ENCODE data around the gene SLC1A4. TPM values are rescaled to one million over a fixed set of nuclear protein-coding genes. Genes with fewer than 3 reads are reported as not detected.

SLC1A4 gene
- total and polyA plus RNA-seq, 2 experiments from 2014 or later: 27.4 to 51.9 TPM

GRCh38 chr2:64980183-64980582 is 9.0 kb upstream of the SLC1A4 start:
- Histone ChIP-seq H3K36me3 (ENCODE audit: low read depth) (no peaks in the 10 kb centered on the region), H3K9me2 (ENCODE audit: insufficient read depth) (no peaks in the 10 kb centered on the region), H3K79me2 (ENCODE audit: insufficient read depth) (no peaks in the 10 kb centered on the region), H2AFZ (no peak overlapping the region), H3K9ac (no peak overlapping the region), H3K4me3 (no peak overlapping the region), H3K27me3 (replicated peaks; ENCODE audit: insufficient read depth) (no peaks in the 10 kb centered on the region), H4K20me1 (ENCODE audit: insufficient read depth) (no peaks in the 10 kb centered on the region), H3F3A (ENCODE audit: insufficient read depth) (peaks cover 15% of the 10 kb centered on the region), H3K4me1 (ENCODE audit: insufficient read depth) (peaks cover 14% of the 10 kb centered on the region), H3K27ac (no peak overlapping the region), H3K9me3 (ENCODE audit: low read depth) (no peaks in the 10 kb centered on the region), H3K4me2 (ENCODE audit: unreplicated experiment) (no peak overlapping the region)
- DNase-seq: no peak
- TF ChIP-seq EZH2 (IDR thresholded peaks at IDR 0.05; ENCODE audit: insufficient read depth, poor library complexity, severe bottlenecking): no peak
- TF ChIP-seq EZH2phosphoT487 (IDR thresholded peaks at IDR 0.05; ENCODE audit: insufficient read depth, low read depth): no peak
- 0 to 7% methylated on average over 1 of the region's 1 CpG for whole genome bisulfite sequencing, 2 experiments (ENCODE audit: low coverage in 1 of 2, low lambda C conversion rate in 2 of 2, missing lambda C conversion rate in 2 of 2)
- in situ Hi-C loops (cut with MboI): no loop called here

DNA sequence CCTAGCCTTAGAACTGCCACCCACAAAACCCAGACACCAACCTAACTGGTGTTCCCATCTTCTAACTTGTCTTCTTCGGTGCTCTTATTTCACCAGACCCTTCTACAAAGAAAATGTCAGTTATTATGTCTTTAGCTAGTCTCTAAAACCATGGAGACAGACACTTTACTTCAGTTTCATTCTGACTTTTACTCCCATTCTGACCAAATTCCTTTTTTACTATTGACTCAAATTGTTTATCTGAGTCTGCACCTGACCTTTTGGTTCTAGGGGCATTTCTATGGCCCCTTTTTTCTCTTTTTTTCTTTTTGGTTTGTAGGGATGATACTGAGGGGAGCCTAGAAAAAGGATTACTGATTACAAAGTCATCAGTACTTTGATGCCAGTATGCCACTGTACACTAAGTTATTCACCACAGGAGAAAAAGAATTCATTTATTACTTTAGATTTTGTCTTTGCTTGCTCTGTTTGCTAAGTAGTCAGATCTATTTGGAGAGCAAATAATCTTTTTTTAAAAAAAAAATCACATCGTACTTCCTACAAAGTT is 6.8 kb upstream of the SLC1A4 start:
- no peak overlapping the region for H2AFZ ChIP-seq
- H3K36me3 ChIP-seq (ENCODE audit: low read depth): no peaks in the 10 kb centered on the region
- H3K27ac ChIP-seq: no peak overlapping the region
- H3K9ac ChIP-seq: no peak overlapping the region
- no peak overlapping the region for H3K4me2 ChIP-seq (ENCODE audit: unreplicated experiment)
- H3K4me1 ChIP-seq (ENCODE audit: insufficient read depth): peaks cover 8% of the 10 kb centered on the region; the same call in 1 of the 2 replicates
- no peaks in the 10 kb centered on the region for H3K27me3 ChIP-seq (replicated peaks; ENCODE audit: insufficient read depth)
- H3F3A ChIP-seq (ENCODE audit: insufficient read depth): peaks cover 6% of the 10 kb centered on the region; the same call in 1 of the 2 replicates
- no peaks in the 10 kb centered on the region for H3K9me2 ChIP-seq (ENCODE audit: insufficient read depth)
- TF ChIP-seq EZH2phosphoT487 (IDR thresholded peaks at IDR 0.05; ENCODE audit: insufficient read depth, low read depth) (no peak), EZH2 (IDR thresholded peaks at IDR 0.05; ENCODE audit: insufficient read depth, poor library complexity, severe bottlenecking) (no peak)
- no peak for DNase-seq
- no peaks in the 10 kb centered on the region for H4K20me1 ChIP-seq (ENCODE audit: insufficient read depth)
- H3K4me3 ChIP-seq: no peak overlapping the region
- in situ Hi-C loops (cut with MboI): no loop called here
- H3K9me3 ChIP-seq (ENCODE audit: low read depth): no peaks in the 10 kb centered on the region
- H3K79me2 ChIP-seq (ENCODE audit: insufficient read depth): no peaks in the 10 kb centered on the region
- 65 to 66% methylated on average over 2 of the region's 2 CpGs for WGBS, 2 experiments (ENCODE audit: low coverage in 1 of 2, low lambda C conversion rate in 2 of 2, missing lambda C conversion rate in 2 of 2)

DNA sequence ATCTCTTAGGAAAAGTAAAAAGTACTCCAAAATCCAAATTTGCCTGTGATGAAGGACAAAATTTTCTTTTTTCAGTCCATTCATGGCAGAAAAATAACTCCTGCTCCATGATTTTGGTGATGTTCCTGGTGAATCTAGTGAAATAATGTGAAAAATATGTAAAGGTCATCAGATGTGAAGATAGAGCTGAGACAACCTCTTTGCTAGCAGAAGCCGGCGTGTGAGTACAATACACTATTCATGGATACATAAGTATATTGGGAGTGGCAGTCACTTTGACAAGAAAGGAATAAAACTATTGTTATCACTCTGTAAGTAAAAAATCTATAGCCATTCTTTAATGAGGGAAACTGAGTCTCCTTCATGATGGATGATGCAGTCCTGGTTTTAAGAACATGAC is 6.3 kb upstream of the SLC1A4 start:
- Histone ChIP-seq H3K4me3 (no peak overlapping the region), H3F3A (ENCODE audit: insufficient read depth) (peaks cover 6% of the 10 kb centered on the region; the same call in 1 of the 2 replicates), H3K79me2 (ENCODE audit: insufficient read depth) (no peaks in the 10 kb centered on the region), H3K4me2 (ENCODE audit: unreplicated experiment) (no peak overlapping the region), H3K4me1 (ENCODE audit: insufficient read depth) (peaks cover 8% of the 10 kb centered on the region; the same call in 1 of the 2 replicates), H2AFZ (no peak overlapping the region), H3K9me2 (ENCODE audit: insufficient read depth) (no peaks in the 10 kb centered on the region), H3K36me3 (ENCODE audit: low read depth) (no peaks in the 10 kb centered on the region), H4K20me1 (ENCODE audit: insufficient read depth) (no peaks in the 10 kb centered on the region), H3K9ac (no peak overlapping the region), H3K27me3 (replicated peaks; ENCODE audit: insufficient read depth) (no peaks in the 10 kb centered on the region), H3K9me3 (ENCODE audit: low read depth) (no peaks in the 10 kb centered on the region), H3K27ac (no peak overlapping the region)
- TF ChIP-seq EZH2phosphoT487 (IDR thresholded peaks at IDR 0.05; ENCODE audit: insufficient read depth, low read depth) (no peak), EZH2 (IDR thresholded peaks at IDR 0.05; ENCODE audit: insufficient read depth, poor library complexity, severe bottlenecking) (no peak)
- 96 to 97% methylated on average over 2 of the region's 2 CpGs for WGBS, 2 experiments (ENCODE audit: low coverage in 1 of 2, low lambda C conversion rate in 2 of 2, missing lambda C conversion rate in 2 of 2)
- no peak for DNase-seq
- in situ Hi-C loops (cut with MboI): no loop called here

- Histone ChIP-seq H3K79me2 (ENCODE audit: insufficient read depth) (peaks cover 12% of the 10 kb centered on the region), H3K4me1 (ENCODE audit: insufficient read depth) (peaks cover 9% of the 10 kb centered on the region; the same call in 1 of the 2 replicates), H3F3A (ENCODE audit: insufficient read depth) (peaks cover 6% of the 10 kb centered on the region; the same call in 1 of the 2 replicates), H2AFZ (no peak overlapping the region), H3K36me3 (ENCODE audit: low read depth) (no peaks in the 10 kb centered on the region), H3K9me2 (ENCODE audit: insufficient read depth) (no peaks in the 10 kb centered on the region), H3K27ac (no peak overlapping the region), H3K27me3 (replicated peaks; ENCODE audit: insufficient read depth) (no peaks in the 10 kb centered on the region), H3K9me3 (ENCODE audit: low read depth) (no peaks in the 10 kb centered on the region), H3K9ac (no peak overlapping the region), H4K20me1 (ENCODE audit: insufficient read depth) (no peaks in the 10 kb centered on the region), H3K4me3 (no peak overlapping the region), H3K4me2 (ENCODE audit: unreplicated experiment) (no peak overlapping the region)
- no peak for DNase-seq
- in situ Hi-C loops (cut with MboI): no loop called here
- TF ChIP-seq EZH2phosphoT487 (IDR thresholded peaks at IDR 0.05; ENCODE audit: insufficient read depth, low read depth): no peak
- TF ChIP-seq EZH2 (IDR thresholded peaks at IDR 0.05; ENCODE audit: insufficient read depth, poor library complexity, severe bottlenecking): no peak
- WGBS, 2 experiments (ENCODE audit: low coverage in 1 of 2, low lambda C conversion rate in 2 of 2, missing lambda C conversion rate in 2 of 2): 85 to 92% methylated on average over 7 of the region's 7 CpGs
These were observed 3.8 kb upstream of the SLC1A4 start for GRCh38 chr2:64985447-64985846.
